GM03348 (cell line): ENCODE results near the gene LEMD3.

ENCODE experiments used
- DNase-seq: peaks from one replicate; pipeline ENCODE4 v3.0.0; 2012; ENCODE audit warnings: low spot score

Gene LEMD3

GRCh38 chr12:65208964-65209654, 39.7 kb downstream of the LEMD3 start:
- no peak for DNase-seq

- no peak for DNase-seq
These were observed 40.3 kb downstream of the LEMD3 start for GRCh38 chr12:65209655-65210043.

GRCh38 chr12:65217086-65217485, 47.7 kb downstream of the LEMD3 start:
- no peak for DNase-seq

- no peak for DNase-seq
These were observed 51.4 kb downstream of the LEMD3 start for GRCh38 chr12:65220761-65221160.

- no peak for DNase-seq
These were observed 60.1 kb downstream of the LEMD3 start for GRCh38 chr12:65229441-65229840.

- DNase-seq, result peak; percentile 34
These were observed 63.2 kb downstream of the LEMD3 start for GRCh38 chr12:65232476-65233077.

- DNase-seq, result no peak
These were observed 67.8 kb downstream of the LEMD3 start for GRCh38 chr12:65237153-65237552.

GRCh38 chr12:65238609-65239008, 69.2 kb downstream of the LEMD3 start:
- no peak for DNase-seq

GRCh38 chr12:65248656-65249633, 79.6 kb downstream of the LEMD3 start:
- no peak for DNase-seq

GRCh38 chr12:65252515-65252914, 83.1 kb downstream of the LEMD3 start:
- DNase-seq, result no peak

GRCh38 chr12:65257986-65258385, 88.6 kb downstream of the LEMD3 start:
- no peak for DNase-seq

- DNase-seq, result no peak
These were observed 90.1 kb downstream of the LEMD3 start for GRCh38 chr12:65259501-65259900.

GRCh38 chr12:65263777-65264176, 94.4 kb downstream of the LEMD3 start:
- DNase-seq, result no peak

GRCh38 chr12:65266408-65266807, 97.0 kb downstream of the LEMD3 start:
- DNase-seq, result no peak

GRCh38 chr12:65269603-65270002, 100.2 kb downstream of the LEMD3 start:
- peak; percentile 31 for DNase-seq

GRCh38 chr12:65274602-65275272, 105.4 kb downstream of the LEMD3 start:
- no peak for DNase-seq

- no peak for DNase-seq
These were observed 106.2 kb downstream of the LEMD3 start for GRCh38 chr12:65275627-65276026.

GRCh38 chr12:65276916-65277530, 107.6 kb downstream of the LEMD3 start:
- no peak for DNase-seq

- DNase-seq, result peak; percentile 9
These were observed 108.7 kb downstream of the LEMD3 start for GRCh38 chr12:65277994-65278575.

- peak; percentile 96 for DNase-seq
These were observed 109.4 kb downstream of the LEMD3 start, which contains the start of gene MSRB3 for GRCh38 chr12:65278576-65279368. Gene MSRB3 (plus strand): TSS chr12:65278683. CDS start chr12:65308580, 29,897 bp downstream.
